Neural cell (in vitro differentiated cells): ENCODE measurements around the gene FAM98C.

Experiments
- EZH2 ChIP-seq: fragments of 200-600, 300-800 bp; shearing (Covaris generic), sonication (generic); IDR thresholded peaks from 2 replicates; pipeline ENCODE4 v1.6.1; 2014; ENCODE audit warnings: antibody characterized with exemption, low read length, borderline replicate concordance, mild to moderate bottlenecking; ENCODE audit not compliant: insufficient read depth, poor library complexity, severe bottlenecking
- MXI1 ChIP-seq: fragments of 450-650 bp; conservative IDR thresholded peaks from 2 replicates; pipeline ENCODE4 v1.6.1; 2014; ENCODE audit warnings: antibody characterized with exemption, mild to moderate bottlenecking; ENCODE audit not compliant: poor library complexity, severe bottlenecking
- POLR2AphosphoS5 ChIP-seq: IDR thresholded peaks from 2 replicates; pipeline ENCODE4 v1.6.1; 2012
- TF ChIP-seq, protein P1 (sequence below): fragments of 450-650 bp; IDR thresholded peaks from 2 replicates; pipeline ENCODE4 v1.5.1; 2014; ENCODE audit warnings: antibody characterized with exemption, mild to moderate bottlenecking, moderate library complexity; ENCODE audit not compliant: poor library complexity, severe bottlenecking

DNA sequence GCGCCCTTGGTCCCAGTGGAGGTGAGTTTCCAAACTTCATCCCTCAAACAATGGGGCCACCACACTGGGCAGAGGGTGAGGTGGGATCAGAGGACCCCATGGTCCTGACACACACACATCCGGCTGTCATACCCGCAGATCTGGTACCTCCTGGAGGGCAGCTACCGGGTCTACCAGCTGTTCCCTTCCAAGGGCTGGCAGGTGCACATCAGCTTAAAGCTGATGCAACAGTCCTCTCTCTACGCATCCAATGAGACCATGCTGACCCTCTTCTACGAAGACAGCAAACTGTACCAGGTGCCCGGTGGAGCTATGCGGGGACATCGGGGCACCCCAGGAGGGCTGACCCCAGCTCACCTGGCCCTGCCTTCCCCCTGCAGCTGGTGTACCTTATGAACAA is 42.5 kb upstream of the FAM98C start:
- TF ChIP-seq, protein P1, sequence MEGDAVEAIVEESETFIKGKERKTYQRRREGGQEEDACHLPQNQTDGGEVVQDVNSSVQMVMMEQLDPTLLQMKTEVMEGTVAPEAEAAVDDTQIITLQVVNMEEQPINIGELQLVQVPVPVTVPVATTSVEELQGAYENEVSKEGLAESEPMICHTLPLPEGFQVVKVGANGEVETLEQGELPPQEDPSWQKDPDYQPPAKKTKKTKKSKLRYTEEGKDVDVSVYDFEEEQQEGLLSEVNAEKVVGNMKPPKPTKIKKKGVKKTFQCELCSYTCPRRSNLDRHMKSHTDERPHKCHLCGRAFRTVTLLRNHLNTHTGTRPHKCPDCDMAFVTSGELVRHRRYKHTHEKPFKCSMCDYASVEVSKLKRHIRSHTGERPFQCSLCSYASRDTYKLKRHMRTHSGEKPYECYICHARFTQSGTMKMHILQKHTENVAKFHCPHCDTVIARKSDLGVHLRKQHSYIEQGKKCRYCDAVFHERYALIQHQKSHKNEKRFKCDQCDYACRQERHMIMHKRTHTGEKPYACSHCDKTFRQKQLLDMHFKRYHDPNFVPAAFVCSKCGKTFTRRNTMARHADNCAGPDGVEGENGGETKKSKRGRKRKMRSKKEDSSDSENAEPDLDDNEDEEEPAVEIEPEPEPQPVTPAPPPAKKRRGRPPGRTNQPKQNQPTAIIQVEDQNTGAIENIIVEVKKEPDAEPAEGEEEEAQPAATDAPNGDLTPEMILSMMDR: no peak
- TF ChIP-seq POLR2AphosphoS5: no peak
- no peak for TF ChIP-seq EZH2
- TF ChIP-seq MXI1: no peak
